ENCODE measurements around the gene RBM4B.

RBM4B gene

GRCh38 chr11:66686100-66686785 is 8.6 kb upstream of the RBM4B start:
- Histone ChIP-seq H2BK15ac (ENCODE audit: low read depth, poor library complexity, severe bottlenecking) (no peak overlapping the region), H3K36me3 (ENCODE audit: control insufficient read depth in 1 of 2, insufficient read depth in 2 of 2, low read depth in 1 of 2, low read length in 2 of 2) (peaks cover 3 to 74% of the 10 kb centered on the region in 2 experiments), H2AFZ (ENCODE audit: low read depth, low read length) (no peak overlapping the region), H2BK120ac (ENCODE audit: low read depth, low read length) (no peak overlapping the region), H3K27ac (ENCODE audit: low read length, poor library complexity, severe bottlenecking) (no peak overlapping the region), H3K79me1 (replicated peaks; ENCODE audit: low read length, poor library complexity, severe bottlenecking) (peaks cover 4% of the 10 kb centered on the region), H3K4ac (ENCODE audit: low read depth in 1 of 2, low read length in 2 of 2) (no peak overlapping the region), H2BK12ac (ENCODE audit: low read length in 2 of 2) (no peak overlapping the region), H3K9ac (ENCODE audit: low read length) (no peak overlapping the region), H2AK5ac (ENCODE audit: low read length, severe bottlenecking) (no peak overlapping the region), H2BK5ac (ENCODE audit: low read depth, low read length, poor library complexity, severe bottlenecking) (no peak overlapping the region), H3K14ac (ENCODE audit: low read length in 2 of 2) (no peak overlapping the region), H4K8ac (ENCODE audit: low read length) (no peak overlapping the region), H3K27me3 (ENCODE audit: control insufficient read depth in 1 of 2, insufficient read depth in 1 of 2, low read length in 2 of 2) (peaks cover 0 to 10% of the 10 kb centered on the region in 2 experiments), H3K18ac (ENCODE audit: low read depth in 1 of 2, low read length in 2 of 2) (no peak overlapping the region), H3K9me3 (ENCODE audit: control insufficient read depth, low read length) (no peaks in the 10 kb centered on the region), H4K91ac (ENCODE audit: low read length) (no peak overlapping the region), H3K4me1 (ENCODE audit: control insufficient read depth, insufficient read depth, low read depth, low read length) (no peaks in the 10 kb centered on the region), H3K23ac (ENCODE audit: low read length in 2 of 2) (no peak overlapping the region), H3K4me2 (ENCODE audit: low read length, poor library complexity, severe bottlenecking) (no peak overlapping the region), H3K4me3 (ENCODE audit: insufficient read depth in 1 of 2, low read depth in 1 of 2, low read length in 2 of 2) (no peak overlapping the region)
- WGBS, result 88% methylated on average over 14 of the region's 15 CpGs
- no peak for DNase-seq

GRCh38 chr11:66685276-66686099 is 7.8 kb upstream of the RBM4B start:
- H3K4me3 ChIP-seq (ENCODE audit: insufficient read depth in 1 of 2, low read depth in 1 of 2, low read length in 2 of 2), result no peak overlapping the region
- H3K4me2 ChIP-seq (ENCODE audit: low read length, poor library complexity, severe bottlenecking), result no peak overlapping the region
- H3K14ac ChIP-seq (ENCODE audit: low read length in 2 of 2), result no peak overlapping the region
- 91% methylated on average over 27 of the region's 27 CpGs for WGBS
- peaks cover 3 to 68% of the 10 kb centered on the region in 2 experiments for H3K36me3 ChIP-seq (ENCODE audit: control insufficient read depth in 1 of 2, insufficient read depth in 2 of 2, low read depth in 1 of 2, low read length in 2 of 2)
- H2BK5ac ChIP-seq (ENCODE audit: low read depth, low read length, poor library complexity, severe bottlenecking), result no peak overlapping the region
- no peak overlapping the region for H4K8ac ChIP-seq (ENCODE audit: low read length)
- H2AFZ ChIP-seq (ENCODE audit: low read depth, low read length), result no peak overlapping the region
- no peak overlapping the region for H2BK120ac ChIP-seq (ENCODE audit: low read depth, low read length)
- no peak overlapping the region for H3K9ac ChIP-seq (ENCODE audit: low read length)
- H2BK15ac ChIP-seq (ENCODE audit: low read depth, poor library complexity, severe bottlenecking), result no peak overlapping the region
- H3K27ac ChIP-seq (ENCODE audit: low read length, poor library complexity, severe bottlenecking), result no peak overlapping the region
- H3K79me1 ChIP-seq (replicated peaks; ENCODE audit: low read length, poor library complexity, severe bottlenecking), result peaks cover 4% of the 10 kb centered on the region
- H4K91ac ChIP-seq (ENCODE audit: low read length), result no peak overlapping the region
- peaks cover 0 to 10% of the 10 kb centered on the region in 2 experiments for H3K27me3 ChIP-seq (ENCODE audit: control insufficient read depth in 1 of 2, insufficient read depth in 1 of 2, low read length in 2 of 2)
- no peaks in the 10 kb centered on the region for H3K4me1 ChIP-seq (ENCODE audit: control insufficient read depth, insufficient read depth, low read depth, low read length)
- H2AK5ac ChIP-seq (ENCODE audit: low read length, severe bottlenecking), result no peak overlapping the region
- DNase-seq, result no peak
- H3K18ac ChIP-seq (ENCODE audit: low read depth in 1 of 2, low read length in 2 of 2), result no peak overlapping the region
- H3K9me3 ChIP-seq (ENCODE audit: control insufficient read depth, low read length), result no peaks in the 10 kb centered on the region
- no peak overlapping the region for H2BK12ac ChIP-seq (ENCODE audit: low read length in 2 of 2)
- H3K23ac ChIP-seq (ENCODE audit: low read length in 2 of 2), result no peak overlapping the region
- H3K4ac ChIP-seq (ENCODE audit: low read depth in 1 of 2, low read length in 2 of 2), result no peak overlapping the region

- Histone ChIP-seq H3K9ac (ENCODE audit: low read length) (no peak overlapping the region), H3K9me3 (ENCODE audit: control insufficient read depth, low read length) (no peaks in the 10 kb centered on the region), H3K18ac (ENCODE audit: low read depth in 1 of 2, low read length in 2 of 2) (no peak overlapping the region), H4K91ac (ENCODE audit: low read length) (no peak overlapping the region), H3K4me2 (ENCODE audit: low read length, poor library complexity, severe bottlenecking) (no peak overlapping the region), H3K14ac (ENCODE audit: low read length in 2 of 2) (no peak overlapping the region), H3K4me3 (ENCODE audit: insufficient read depth in 1 of 2, low read depth in 1 of 2, low read length in 2 of 2) (no peak overlapping the region), H3K23ac (ENCODE audit: low read length in 2 of 2) (no peak overlapping the region), H2BK120ac (ENCODE audit: low read depth, low read length) (no peak overlapping the region), H2AK5ac (ENCODE audit: low read length, severe bottlenecking) (no peak overlapping the region), H3K4ac (ENCODE audit: low read depth in 1 of 2, low read length in 2 of 2) (no peak overlapping the region), H3K4me1 (ENCODE audit: control insufficient read depth, insufficient read depth, low read depth, low read length) (no peaks in the 10 kb centered on the region), H2BK5ac (ENCODE audit: low read depth, low read length, poor library complexity, severe bottlenecking) (no peak overlapping the region), H3K27me3 (ENCODE audit: control insufficient read depth in 1 of 2, insufficient read depth in 1 of 2, low read length in 2 of 2) (peaks cover 0 to 10% of the 10 kb centered on the region in 2 experiments), H2AFZ (ENCODE audit: low read depth, low read length) (no peak overlapping the region), H3K36me3 (ENCODE audit: control insufficient read depth in 1 of 2, insufficient read depth in 2 of 2, low read depth in 1 of 2, low read length in 2 of 2) (peaks cover 3 to 59% of the 10 kb centered on the region in 2 experiments), H2BK12ac (ENCODE audit: low read length in 2 of 2) (no peak overlapping the region), H2BK15ac (ENCODE audit: low read depth, poor library complexity, severe bottlenecking) (no peak overlapping the region), H4K8ac (ENCODE audit: low read length) (no peak overlapping the region), H3K27ac (ENCODE audit: low read length, poor library complexity, severe bottlenecking) (no peak overlapping the region), H3K79me1 (replicated peaks; ENCODE audit: low read length, poor library complexity, severe bottlenecking) (peaks cover 4% of the 10 kb centered on the region)
- DNase-seq, result no peak
- 75% methylated on average over 2 of the region's 2 CpGs for WGBS
Measured at GRCh38 chr11:66684635-66685034, 6.9 kb upstream of the RBM4B start.

- no peak overlapping the region for H2BK5ac ChIP-seq (ENCODE audit: low read depth, low read length, poor library complexity, severe bottlenecking)
- peaks cover 3% of the 10 kb centered on the region for H3K79me1 ChIP-seq (replicated peaks; ENCODE audit: low read length, poor library complexity, severe bottlenecking)
- H4K8ac ChIP-seq (ENCODE audit: low read length), result no peak overlapping the region
- no peak overlapping the region for H2BK15ac ChIP-seq (ENCODE audit: low read depth, poor library complexity, severe bottlenecking)
- H3K4me2 ChIP-seq (ENCODE audit: low read length, poor library complexity, severe bottlenecking), result no peak overlapping the region
- H3K27me3 ChIP-seq (ENCODE audit: control insufficient read depth in 1 of 2, insufficient read depth in 1 of 2, low read length in 2 of 2), result peaks cover 0 to 10% of the 10 kb centered on the region in 2 experiments
- H4K91ac ChIP-seq (ENCODE audit: low read length), result no peak overlapping the region
- H3K4me3 ChIP-seq (ENCODE audit: insufficient read depth in 1 of 2, low read depth in 1 of 2, low read length in 2 of 2), result no peak overlapping the region
- H2AK5ac ChIP-seq (ENCODE audit: low read length, severe bottlenecking), result no peak overlapping the region
- no peak for DNase-seq
- H2BK12ac ChIP-seq (ENCODE audit: low read length in 2 of 2), result no peak overlapping the region
- no peak overlapping the region for H3K9ac ChIP-seq (ENCODE audit: low read length)
- 98% methylated on average over 8 of the region's 8 CpGs for WGBS
- H3K4ac ChIP-seq (ENCODE audit: low read depth in 1 of 2, low read length in 2 of 2), result no peak overlapping the region
- H2AFZ ChIP-seq (ENCODE audit: low read depth, low read length), result no peak overlapping the region
- H3K9me3 ChIP-seq (ENCODE audit: control insufficient read depth, low read length), result no peaks in the 10 kb centered on the region
- H3K4me1 ChIP-seq (ENCODE audit: control insufficient read depth, insufficient read depth, low read depth, low read length), result no peaks in the 10 kb centered on the region
- H3K36me3 ChIP-seq (ENCODE audit: control insufficient read depth in 1 of 2, insufficient read depth in 2 of 2, low read depth in 1 of 2, low read length in 2 of 2), result peaks cover 3 to 52% of the 10 kb centered on the region in 2 experiments
- H3K18ac ChIP-seq (ENCODE audit: low read depth in 1 of 2, low read length in 2 of 2), result no peak overlapping the region
- no peak overlapping the region for H2BK120ac ChIP-seq (ENCODE audit: low read depth, low read length)
- H3K14ac ChIP-seq (ENCODE audit: low read length in 2 of 2), result no peak overlapping the region
- H3K27ac ChIP-seq (ENCODE audit: low read length, poor library complexity, severe bottlenecking), result no peak overlapping the region
- no peak overlapping the region for H3K23ac ChIP-seq (ENCODE audit: low read length in 2 of 2)
Measured at GRCh38 chr11:66683877-66684276, 6.2 kb upstream of the RBM4B start.

Measured in mesenchymal stem cell (in vitro differentiated cells and primary cell).